Omental fat pad (tissue), 4 donors: ENCODE results near the gene UBR3. TPM values are rescaled to one million over a fixed set of nuclear protein-coding genes. Genes with fewer than 3 reads are reported as not detected.
"Not testable (repeated sequence)": the region's sequence is repeated elsewhere in the genome, so short reads cannot be mapped to it uniquely, and the experiment has no call there.

ENCODE experiments used
- ATAC-seq: fragments of 150-250 bp; one replicate; pipeline ENCODE4 v1.9.1; 2016; ENCODE audit warnings: mild to moderate bottlenecking, moderate library complexity; ENCODE audit not compliant: low FRiP score
- DNase-seq: peaks from one replicate; pipeline ENCODE4 v3.0.0-alpha.2; 2019; ENCODE audit warnings: low spot score
- total RNA-seq, 4 donors: library from RNA; depleted of rRNA; stranded (reverse); fragments of >200 nt; gene quantifications; one replicate each; pipeline ENCODE4 v1.1.0, GENCODE V29; 2016
- TF ChIP-seq, protein P1 (sequence below), 3 donors: fragments of 450-650 bp; IDR thresholded peaks; one replicate each; pipeline ENCODE4 v1.5.1; 2016 to 2017; ENCODE audit warnings: antibody characterized with exemption in 3 of 3, mild to moderate bottlenecking in 3 of 3, moderate library complexity in 2 of 3

UBR3 gene
- total RNA-seq, 4 donors from 2014 or later = 59.2 to 90.3 (median 64.0) TPM

DNA sequence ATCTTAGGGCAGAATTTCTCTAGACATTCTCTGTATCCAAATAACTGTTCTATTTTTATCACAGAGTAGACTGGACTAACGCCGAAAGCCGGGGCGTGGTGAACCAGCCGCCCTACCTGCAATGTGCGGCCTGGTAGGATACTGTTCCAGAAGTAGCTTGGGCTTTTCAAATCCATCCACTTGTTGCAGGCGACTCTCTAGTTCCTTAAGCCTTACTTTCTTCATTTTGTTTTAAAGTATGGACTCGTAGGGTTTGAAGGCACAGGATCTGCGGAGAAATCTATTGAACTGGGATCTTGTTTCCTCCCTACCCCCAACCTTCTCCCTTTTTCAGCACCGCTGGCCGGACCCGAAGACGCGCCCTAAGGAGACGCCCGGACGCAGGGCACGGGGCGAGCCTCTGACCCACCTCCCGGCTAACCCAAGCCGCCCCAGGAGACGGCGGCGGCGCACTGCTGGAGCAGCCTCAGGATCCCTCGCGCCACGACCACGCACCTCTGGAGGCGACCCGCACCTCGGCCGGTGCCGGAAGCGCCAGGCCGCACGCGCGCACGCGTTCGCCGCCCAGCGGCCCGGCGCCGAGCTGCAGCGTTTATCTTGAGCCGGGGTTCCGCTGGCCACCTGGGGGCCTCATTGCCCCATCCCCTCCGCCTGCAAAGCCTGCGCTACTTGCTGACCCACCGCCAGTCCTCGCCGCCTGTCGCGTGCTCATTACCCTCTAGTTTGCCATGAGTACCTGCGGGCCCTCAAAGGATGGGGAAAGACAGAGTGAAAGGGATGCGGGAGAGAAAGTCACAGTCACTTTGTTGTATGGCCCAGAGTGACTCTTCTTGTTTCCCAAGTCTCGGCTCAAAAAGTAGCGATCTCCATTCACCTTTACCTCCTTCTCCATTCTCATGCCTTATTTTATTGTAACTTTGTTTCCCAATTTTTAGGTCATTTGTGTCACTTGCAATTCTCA lies 2.6 kb upstream of the UBR3 start, which contains the start of gene METTL5:
Gene METTL5, minus strand, starts transcription at position 533 of the 961 bp plus-strand sequence. Its CDS starts 308 bp downstream, at position 225.
- TF ChIP-seq, protein P1, sequence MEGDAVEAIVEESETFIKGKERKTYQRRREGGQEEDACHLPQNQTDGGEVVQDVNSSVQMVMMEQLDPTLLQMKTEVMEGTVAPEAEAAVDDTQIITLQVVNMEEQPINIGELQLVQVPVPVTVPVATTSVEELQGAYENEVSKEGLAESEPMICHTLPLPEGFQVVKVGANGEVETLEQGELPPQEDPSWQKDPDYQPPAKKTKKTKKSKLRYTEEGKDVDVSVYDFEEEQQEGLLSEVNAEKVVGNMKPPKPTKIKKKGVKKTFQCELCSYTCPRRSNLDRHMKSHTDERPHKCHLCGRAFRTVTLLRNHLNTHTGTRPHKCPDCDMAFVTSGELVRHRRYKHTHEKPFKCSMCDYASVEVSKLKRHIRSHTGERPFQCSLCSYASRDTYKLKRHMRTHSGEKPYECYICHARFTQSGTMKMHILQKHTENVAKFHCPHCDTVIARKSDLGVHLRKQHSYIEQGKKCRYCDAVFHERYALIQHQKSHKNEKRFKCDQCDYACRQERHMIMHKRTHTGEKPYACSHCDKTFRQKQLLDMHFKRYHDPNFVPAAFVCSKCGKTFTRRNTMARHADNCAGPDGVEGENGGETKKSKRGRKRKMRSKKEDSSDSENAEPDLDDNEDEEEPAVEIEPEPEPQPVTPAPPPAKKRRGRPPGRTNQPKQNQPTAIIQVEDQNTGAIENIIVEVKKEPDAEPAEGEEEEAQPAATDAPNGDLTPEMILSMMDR (IDR thresholded peaks at IDR 0.05) = peak in 2 of 3 donors; percentile 33 to 55
- DNase-seq (peak; percentile 40), ATAC-seq (peak; percentile 83)

DNA sequence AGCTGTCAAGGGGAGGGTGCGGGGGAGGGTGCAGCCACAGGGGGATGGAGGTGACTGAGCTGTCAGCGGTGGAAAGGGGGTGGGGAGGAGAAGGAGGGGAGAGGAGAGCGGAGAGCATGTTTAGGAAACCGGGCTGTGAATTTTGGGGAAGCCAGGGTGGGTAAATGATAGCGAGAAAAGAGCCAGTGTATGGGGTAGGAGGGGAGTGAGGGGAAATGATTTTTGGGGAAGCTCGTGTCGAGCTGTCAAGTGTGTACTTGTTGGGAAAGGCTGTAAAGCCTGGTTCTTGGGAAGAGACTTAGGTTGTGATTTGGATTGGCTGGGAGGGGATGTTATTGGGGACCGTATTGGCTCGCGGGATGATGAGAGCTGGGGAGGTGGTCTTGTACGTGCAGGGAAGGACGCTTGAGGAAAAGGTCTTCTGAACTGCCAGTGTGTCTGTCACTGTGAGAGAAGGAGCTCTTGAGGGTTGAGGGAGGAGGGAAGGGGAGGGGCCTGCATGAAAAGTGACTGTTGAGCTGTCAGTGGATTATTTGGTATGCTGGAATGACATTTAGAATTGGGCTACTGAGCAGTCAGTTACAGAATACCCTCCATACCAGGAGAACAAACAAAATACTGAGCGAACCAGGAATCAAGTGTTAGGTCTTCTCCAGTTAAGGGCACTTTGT lies 1.0 kb downstream of the UBR3 start:
- DNase-seq (no peak), ATAC-seq (peak; percentile 25)
- TF ChIP-seq, protein P1 (IDR thresholded peaks at IDR 0.05) = no peak

DNA sequence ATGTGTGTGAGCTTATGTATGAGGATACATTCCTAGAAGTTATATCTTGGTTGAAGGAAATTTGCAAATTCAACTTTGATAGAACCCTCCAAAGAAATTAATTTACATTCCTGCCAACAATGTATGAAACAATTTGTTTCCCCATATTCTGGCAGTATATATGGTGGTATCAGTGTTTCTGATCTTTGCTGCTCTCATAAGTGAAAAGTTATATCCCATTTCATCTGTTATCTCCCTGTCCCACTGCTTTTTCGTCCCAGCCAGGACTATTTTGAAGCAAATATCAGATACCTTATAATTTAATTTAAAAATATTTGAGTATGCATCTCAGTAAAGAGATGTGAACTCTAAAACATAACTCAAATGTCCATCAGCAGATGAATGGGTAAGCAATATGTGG lies 7.1 kb downstream of the UBR3 start:
- ATAC-seq = no peak
- no peak for DNase-seq
- TF ChIP-seq, protein P1 (IDR thresholded peaks at IDR 0.05) = no peak

DNA sequence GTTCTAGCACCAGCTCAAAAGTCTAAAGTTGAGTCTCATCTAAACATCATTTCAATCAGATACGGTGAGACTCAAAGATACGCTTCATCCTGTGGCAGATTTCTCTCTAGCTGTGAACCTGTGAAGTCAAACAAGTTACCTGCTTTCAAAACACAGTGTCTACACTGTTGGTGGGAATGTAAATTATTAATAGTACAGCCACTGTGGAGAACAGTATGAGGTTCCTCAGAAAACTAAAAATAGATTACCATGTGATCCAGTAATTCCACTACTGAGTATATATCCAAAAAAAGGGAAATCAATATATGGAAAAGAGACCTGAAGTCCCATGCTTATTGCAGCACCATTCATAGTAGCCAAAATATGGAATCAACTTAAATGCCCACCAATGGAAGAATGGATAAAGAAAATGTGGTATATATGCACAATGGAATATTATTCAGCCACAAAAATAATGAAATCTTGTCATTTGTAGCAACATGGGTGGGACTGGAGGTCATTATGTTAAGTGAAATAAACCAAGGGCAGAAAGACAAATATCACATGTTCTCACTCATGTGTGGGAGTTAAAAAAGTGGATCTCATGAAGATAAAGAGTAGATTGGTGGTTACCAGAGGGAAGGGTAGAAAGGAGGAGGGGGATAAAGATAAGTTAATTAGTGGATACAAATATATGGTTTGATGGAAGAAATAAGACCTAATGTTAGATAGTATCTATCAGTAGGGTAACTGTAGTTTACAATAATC lies 11.7 kb downstream of the UBR3 start:
- DNase-seq (no peak), ATAC-seq (no peak)
- TF ChIP-seq, protein P1 (IDR thresholded peaks at IDR 0.05) = no peak

DNA sequence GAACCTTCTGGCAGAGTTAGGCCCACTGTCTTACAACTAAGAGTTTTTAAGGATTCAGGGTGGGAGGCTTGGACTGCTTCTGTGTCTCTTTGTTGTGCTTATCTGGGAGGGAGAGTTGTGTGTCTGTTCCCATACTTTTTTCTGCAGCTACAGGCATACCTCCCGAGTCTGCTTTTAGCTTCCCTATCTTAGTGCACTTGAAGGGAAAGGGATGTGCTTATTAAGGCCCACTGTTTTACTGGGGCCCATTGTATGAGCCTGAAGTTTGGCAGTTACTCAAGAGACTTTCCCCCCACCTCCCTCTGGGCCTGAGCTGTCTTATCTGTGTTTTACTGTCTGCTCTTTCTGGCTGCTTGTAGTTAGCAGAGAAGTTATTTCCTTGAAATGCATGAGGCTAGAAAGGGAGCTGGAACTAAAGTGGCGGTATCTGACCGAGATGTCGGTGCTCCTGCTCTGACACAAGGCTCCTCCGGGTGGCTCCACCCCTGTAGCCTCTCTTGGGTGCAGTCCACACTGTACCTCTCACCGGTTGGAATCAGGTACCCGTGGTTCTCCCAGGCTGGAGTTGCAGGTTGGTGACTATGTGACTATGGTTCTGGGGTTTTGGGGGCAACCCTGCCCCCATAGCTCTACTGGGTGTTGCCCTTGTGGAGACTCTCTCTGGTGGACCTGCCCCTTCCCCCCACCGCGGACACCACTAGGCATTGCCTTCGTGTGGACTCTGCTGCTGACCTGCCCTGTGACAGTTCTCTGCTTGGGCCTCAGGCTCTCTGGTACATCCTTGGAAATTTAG lies 12.9 kb downstream of the UBR3 start:
- TF ChIP-seq, protein P1 (IDR thresholded peaks at IDR 0.05) = no peak
- no peak for DNase-seq
- ATAC-seq = no peak

DNA sequence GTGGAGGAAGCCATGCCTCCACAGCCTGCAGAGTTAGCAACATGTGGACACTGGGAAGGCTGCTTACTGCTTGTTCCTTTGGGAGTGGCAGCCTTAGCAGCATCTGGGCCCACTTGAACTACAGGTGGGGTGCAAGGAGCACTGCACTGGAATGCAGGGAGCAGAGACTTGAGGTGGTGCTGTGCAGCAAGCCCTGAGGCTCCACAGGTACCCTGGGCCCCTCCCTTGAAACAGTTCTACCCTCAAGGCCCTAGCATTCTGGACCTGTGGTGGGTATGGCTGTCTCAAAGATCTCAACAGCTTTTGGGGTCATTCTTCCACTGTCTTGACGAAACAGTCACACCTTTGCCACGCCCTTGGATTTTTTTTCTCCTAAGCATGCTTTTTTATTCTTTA lies 13.5 kb downstream of the UBR3 start:
- ATAC-seq = no peak

DNA sequence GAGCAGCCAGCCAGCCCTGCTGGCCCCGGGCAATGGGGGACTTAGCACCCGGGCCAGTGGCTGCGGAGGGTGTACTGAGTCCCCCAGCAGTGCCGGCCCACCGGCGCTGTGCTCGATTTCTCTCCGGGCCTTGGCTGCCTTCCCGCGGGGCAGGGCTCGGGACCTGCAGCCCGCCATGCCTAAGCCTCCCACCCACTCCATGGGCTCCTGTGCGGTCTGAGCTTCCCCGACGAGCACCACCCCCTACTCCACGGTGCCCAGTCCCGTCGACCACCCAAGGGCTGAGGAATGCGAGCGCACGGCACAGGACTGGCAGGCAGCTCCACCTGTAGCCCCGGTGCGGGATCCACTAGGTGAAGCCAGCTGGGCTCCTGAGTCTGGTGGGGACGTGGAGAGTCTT lies 14.4 kb downstream of the UBR3 start:
- DNase-seq, ATAC-seq: not testable (repeated sequence)

More for the DNA sequence above, 13.5 kb downstream of the UBR3 start:
- TF ChIP-seq, protein P1 (IDR thresholded peaks at IDR 0.05) = no peak
- DNase-seq = no peak
